Activated T-cell treated with anti-CD3 and anti-CD28 coated beads, Interleukin-2, amount 50 U/mL, for 72 hours (primary cell): ENCODE measurements around the gene ADGRL4. TPM values are rescaled to one million over a fixed set of nuclear protein-coding genes. Genes with fewer than 3 reads are reported as not detected.

ENCODE experiments used
- ATAC-seq, 2 donors: fragments of 150-1000 bp; cut with Tn5 transposase; replicated peaks in 1 of 2; 2 replicates each; pipeline ENCODE4 v1.10.0; 2021; ENCODE audit warnings: moderate library complexity in 2 of 2, mild to moderate bottlenecking in 1 of 2
- DNase-seq, 2 donors: peaks; one replicate each; pipeline ENCODE4 v3.0.0; 2021 to 2022; ENCODE audit warnings: mixed read lengths in 1 of 2
- H3K27ac Mint-ChIP-seq: one replicate; pipeline ENCODE4 v1.8.0; 2022; ENCODE audit warnings: mild to moderate bottlenecking, moderate library complexity, mixed read lengths
- H3K27me3 Mint-ChIP-seq: one replicate; pipeline ENCODE4 v1.8.0; 2022; ENCODE audit warnings: low read depth, mixed read lengths
- H3K36me3 Mint-ChIP-seq, 2 donors: one replicate each; pipeline ENCODE4 v1.8.0; 2022; ENCODE audit warnings: mixed read lengths in 2 of 2, mild to moderate bottlenecking in 1 of 2; ENCODE audit not compliant: insufficient read depth in 2 of 2
- H3K4me1 Mint-ChIP-seq: one replicate; pipeline ENCODE4 v1.8.0; 2022; ENCODE audit warnings: low read depth, mixed read lengths
- H3K4me3 Mint-ChIP-seq, 2 donors: one replicate each; pipeline ENCODE4 v1.8.0; 2022; ENCODE audit warnings: mild to moderate bottlenecking in 2 of 2, mixed read lengths in 2 of 2, moderate library complexity in 2 of 2
- H3K9me3 Mint-ChIP-seq, 2 donors: one replicate each; pipeline ENCODE4 v1.8.0; 2022; ENCODE audit warnings: mixed read lengths in 2 of 2
- total RNA-seq, 2 donors: library from RNA; stranded (reverse); gene quantifications; one replicate each; pipeline ENCODE4 v1.2.3, GENCODE V29; 2022

ADGRL4 gene
- total RNA-seq, 2 donors from 2014 or later = not detected

- no peak for DNase-seq
- Mint-ChIP-seq H3K9me3 (no peaks in the 10 kb centered on the region), H3K27me3 (no peaks in the 10 kb centered on the region), H3K36me3 (no peaks in the 10 kb centered on the region), H3K27ac (no peak overlapping the region), H3K4me3 (no peak overlapping the region), H3K4me1 (no peaks in the 10 kb centered on the region)
- no peak for ATAC-seq
These were observed 163.0 kb downstream of the ADGRL4 start for GRCh38 chr1:78843546-78843945.

GRCh38 chr1:78843111-78843510, 163.4 kb downstream of the ADGRL4 start:
- DNase-seq = no peak
- H3K27me3 Mint-ChIP-seq = no peaks in the 10 kb centered on the region
- no peak overlapping the region for H3K27ac Mint-ChIP-seq
- no peaks in the 10 kb centered on the region for H3K9me3 Mint-ChIP-seq
- H3K36me3 Mint-ChIP-seq = no peaks in the 10 kb centered on the region
- no peak overlapping the region for H3K4me3 Mint-ChIP-seq
- no peak for ATAC-seq
- no peaks in the 10 kb centered on the region for H3K4me1 Mint-ChIP-seq

GRCh38 chr1:78840453-78841271, 165.9 kb downstream of the ADGRL4 start:
- Mint-ChIP-seq H3K36me3 (no peaks in the 10 kb centered on the region), H3K27ac (no peak overlapping the region), H3K9me3 (no peaks in the 10 kb centered on the region), H3K4me3 (no peak overlapping the region), H3K27me3 (no peaks in the 10 kb centered on the region), H3K4me1 (peaks cover 15% of the 10 kb centered on the region)
- DNase-seq = no peak
- no peak for ATAC-seq
